Lower lobe of right lung (tissue), 2 donors: Measurements from ENCODE around the gene PIGC. TPM values are rescaled to one million over a fixed set of nuclear protein-coding genes. Genes with fewer than 3 reads are reported as not detected.
"Not testable (repeated sequence)": the region's sequence is repeated elsewhere in the genome, so short reads cannot be mapped to it uniquely, and the experiment has no call there.

Experiments used
- ATAC-seq, 2 donors: fragments of 200-7000 bp; cut with Tn5 transposase; one replicate each; pipeline ENCODE4 v1.9.1; 2020 to 2022; ENCODE audit warnings: mild to moderate bottlenecking in 2 of 2, moderate library complexity in 2 of 2
- DNase-seq: peaks from one replicate; pipeline ENCODE4 v3.0.0-alpha.2; 2020
- H3K27ac ChIP-seq: fragments of 200-600 bp; one replicate; pipeline ENCODE4 v1.8.0; 2022
- H3K27me3 ChIP-seq: fragments of 200-600 bp; one replicate; pipeline ENCODE4 v1.8.0; 2022; ENCODE audit warnings: low read depth
- H3K36me3 ChIP-seq: fragments of 200-600 bp; one replicate; pipeline ENCODE4 v1.8.0; 2022; ENCODE audit warnings: mild to moderate bottlenecking
- H3K4me1 ChIP-seq: fragments of 200-600 bp; one replicate; pipeline ENCODE4 v1.8.0; 2022
- H3K4me3 ChIP-seq: fragments of 200-600 bp; one replicate; pipeline ENCODE4 v1.8.0; 2022; ENCODE audit warnings: mild to moderate bottlenecking
- H3K9me3 ChIP-seq: fragments of 200-600 bp; one replicate; pipeline ENCODE4 v1.8.0; 2022
- CTCF ChIP-seq: fragments of 200-600 bp; IDR thresholded peaks from one replicate; pipeline ENCODE4 v1.8.0; 2022; ENCODE audit warnings: antibody characterized with exemption, mild to moderate bottlenecking
- intact Hi-C: fragments of 100-400 bp; cut with DNase I; formaldehyde crosslinking; loops from one replicate; pipeline ENCODE4 v1.11.0; 2022
- total RNA-seq: library from RNA; stranded (reverse); fragmentation: NEBNext Ultra II Directional; extraction: Animal tissue kit (Norgen Biotek cat#: 25700); gene quantifications from one replicate; pipeline ENCODE4 v1.2.1, GENCODE V29; 2021
- donor health status: DM: no; HTN: yes; CAD: no; lungs with severe emphysema.

PIGC gene
- total RNA-seq, 1 donor from 2014 or later, result 22.8 TPM

- no peak for TF ChIP-seq CTCF
- DNase-seq (no peak), ATAC-seq (no peak)
- H3K27me3 ChIP-seq, result no peaks in the 10 kb centered on the region
- H3K27ac ChIP-seq, result no peak overlapping the region
- intact Hi-C loops, result no loop called here
- H3K4me3 ChIP-seq, result no peak overlapping the region
- H3K36me3 ChIP-seq, result no peaks in the 10 kb centered on the region
- H3K4me1 ChIP-seq, result peaks cover 18% of the 10 kb centered on the region
- H3K9me3 ChIP-seq, result no peaks in the 10 kb centered on the region
Observed at GRCh38 chr1:172448995-172449584, 5.2 kb upstream of the PIGC start.

- DNase-seq (no peak), ATAC-seq (no peak)
- intact Hi-C loops, result no loop called here
- H3K27me3 ChIP-seq, result no peaks in the 10 kb centered on the region
- peaks cover 24% of the 10 kb centered on the region for H3K4me1 ChIP-seq
- H3K9me3 ChIP-seq, result no peaks in the 10 kb centered on the region
- no peak for TF ChIP-seq CTCF
- H3K36me3 ChIP-seq, result no peaks in the 10 kb centered on the region
- H3K27ac ChIP-seq, result no peak overlapping the region
- H3K4me3 ChIP-seq, result no peak overlapping the region
Observed at GRCh38 chr1:172447641-172448040, 3.8 kb upstream of the PIGC start.

- TF ChIP-seq CTCF, result no peak
- Histone ChIP-seq H3K27ac (no peak overlapping the region), H3K36me3 (no peaks in the 10 kb centered on the region), H3K9me3 (no peaks in the 10 kb centered on the region), H3K4me3 (no peak overlapping the region), H3K4me1 (peaks cover 28% of the 10 kb centered on the region), H3K27me3 (no peaks in the 10 kb centered on the region)
- intact Hi-C loops, result no loop called here
- DNase-seq, result no peak
- no peak for ATAC-seq
Observed at GRCh38 chr1:172446547-172446946, 2.7 kb upstream of the PIGC start.

- H3K27me3 ChIP-seq, result no peaks in the 10 kb centered on the region
- DNase-seq (no peak), ATAC-seq (no peak)
- H3K36me3 ChIP-seq, result no peaks in the 10 kb centered on the region
- TF ChIP-seq CTCF, result no peak
- peak overlapping the region; percentile 79 for H3K4me3 ChIP-seq
- no peaks in the 10 kb centered on the region for H3K9me3 ChIP-seq
- H3K4me1 ChIP-seq, result peaks cover 18% of the 10 kb centered on the region
- H3K27ac ChIP-seq, result peak overlapping the region; percentile 85
- intact Hi-C loops, result no loop called here
Observed at GRCh38 chr1:172442843-172443565, 865 bp downstream of the PIGC start.

- TF ChIP-seq CTCF, result no peak
- no peaks in the 10 kb centered on the region for H3K27me3 ChIP-seq
- DNase-seq (no peak), ATAC-seq (no peak)
- peak overlapping the region; percentile 79 for H3K4me3 ChIP-seq
- H3K36me3 ChIP-seq, result no peaks in the 10 kb centered on the region
- intact Hi-C loops, result no loop called here
- H3K9me3 ChIP-seq, result no peaks in the 10 kb centered on the region
- H3K27ac ChIP-seq, result no peak overlapping the region
- peaks cover 12% of the 10 kb centered on the region for H3K4me1 ChIP-seq
Observed at GRCh38 chr1:172442404-172442803, 1.5 kb downstream of the PIGC start.

- H3K4me3 ChIP-seq, H3K9me3 ChIP-seq, ATAC-seq, DNase-seq, H3K27ac ChIP-seq, H3K27me3 ChIP-seq, H3K36me3 ChIP-seq, intact Hi-C loops, H3K4me1 ChIP-seq: not testable (repeated sequence)
Observed at GRCh38 chr1:172437183-172437582, 6.7 kb downstream of the PIGC start.
